HTR-8/SVneo (cell line): ENCODE results near the gene MYBPC1.
"Not testable (repeated sequence)": the region's sequence is repeated elsewhere in the genome, so short reads cannot be mapped to it uniquely, and the experiment has no call there.

ENCODE experiments used
- DNase-seq: peaks from one replicate; pipeline ENCODE4 v3.0.0; 2011; ENCODE audit warnings: low spot score, mixed read lengths; ENCODE audit not compliant: insufficient read length
- FAIRE-seq: peaks from 2 replicates; lab custom pipeline; 2011; peaks lifted over from hg19 to GRCh38; lab: Jason Lieb, UNC

Gene MYBPC1

DNA sequence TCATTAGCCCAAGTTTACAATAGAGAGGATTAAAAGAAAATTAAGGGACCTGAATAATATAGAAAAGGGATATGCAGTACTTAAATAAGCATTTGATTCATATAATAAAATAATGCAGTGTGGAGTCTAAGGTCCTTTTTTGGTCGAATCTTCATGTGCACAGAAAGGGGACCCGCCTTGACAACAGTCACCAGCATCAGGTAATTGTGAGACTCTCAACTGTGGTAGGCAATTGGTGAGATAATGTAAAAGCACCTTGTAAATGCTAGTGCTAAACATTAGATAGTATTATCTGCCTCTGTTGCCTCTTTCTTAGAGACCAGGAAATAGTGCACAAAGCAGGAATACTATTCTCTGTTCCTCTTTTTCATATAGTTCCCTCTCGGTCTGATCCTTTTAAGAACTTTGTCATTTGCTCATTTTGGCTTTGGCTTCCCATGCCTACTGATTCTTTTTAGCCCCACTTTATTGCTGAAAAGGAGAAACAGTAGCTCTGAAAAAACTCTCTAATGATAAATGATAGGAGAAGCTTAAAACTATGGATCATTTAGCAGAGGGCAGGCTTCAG is 120.2 kb downstream of the MYBPC1 start:
- DNase-seq (no peak), FAIRE-seq (no peak)

DNA sequence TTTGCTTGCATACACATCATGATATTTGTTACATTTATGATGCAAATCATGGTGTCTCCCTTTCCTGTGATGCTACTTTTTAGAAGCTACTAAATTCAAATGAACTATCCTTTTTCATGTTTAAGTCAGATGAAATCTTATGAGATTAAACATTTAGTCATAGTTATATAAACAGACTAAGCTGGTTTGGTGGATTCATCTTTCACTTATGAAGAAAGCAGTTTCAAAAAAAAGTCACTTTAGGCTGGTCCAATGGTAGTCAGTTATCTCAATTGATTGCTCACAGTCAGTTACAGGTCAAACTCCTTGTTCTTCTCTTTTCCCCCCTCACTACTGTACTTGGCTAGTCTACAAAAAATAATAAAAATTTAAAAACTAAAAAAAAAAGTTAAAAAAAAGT is 124.8 kb downstream of the MYBPC1 start:
- FAIRE-seq (no peak), DNase-seq (no peak)

DNA sequence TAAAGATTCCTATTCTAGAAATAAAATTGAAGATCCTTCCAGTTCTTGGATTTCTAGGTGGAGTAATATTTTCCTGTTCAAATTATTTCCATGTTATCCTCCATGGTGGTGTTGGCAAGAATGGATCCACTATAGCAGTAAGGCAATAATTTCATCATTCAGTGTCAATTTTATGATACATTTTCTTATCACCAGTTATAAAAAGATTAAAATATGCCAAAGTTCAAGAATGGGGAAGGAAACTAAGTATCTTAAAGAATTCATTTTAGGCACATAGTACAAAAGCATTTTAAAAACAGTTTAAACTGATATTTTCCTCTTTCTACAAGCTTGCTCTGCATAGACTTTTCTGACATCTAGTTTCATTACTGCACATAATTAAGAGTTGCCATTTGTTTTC is 125.3 kb downstream of the MYBPC1 start:
- DNase-seq (no peak), FAIRE-seq (no peak)

DNA sequence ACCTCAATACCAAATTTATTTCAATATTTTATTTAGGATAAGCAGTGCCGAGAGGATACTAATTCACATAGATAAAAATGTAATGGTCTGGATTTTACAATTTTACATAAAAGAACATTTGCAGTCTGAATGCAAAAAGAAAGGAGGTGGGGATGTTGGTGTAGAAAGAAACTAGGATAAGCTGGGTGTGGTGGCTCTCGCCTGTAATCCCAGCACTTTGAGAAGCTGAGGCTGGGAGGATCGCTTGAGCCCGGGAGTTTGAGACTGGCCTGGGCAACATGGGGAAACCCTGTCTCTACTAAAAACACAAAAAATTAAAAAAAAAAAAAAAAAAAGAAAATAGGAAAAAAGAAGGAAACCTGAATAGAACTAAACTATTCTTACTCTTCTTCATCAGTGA is 127.6 kb downstream of the MYBPC1 start:
- DNase-seq (no peak), FAIRE-seq (no peak)

DNA sequence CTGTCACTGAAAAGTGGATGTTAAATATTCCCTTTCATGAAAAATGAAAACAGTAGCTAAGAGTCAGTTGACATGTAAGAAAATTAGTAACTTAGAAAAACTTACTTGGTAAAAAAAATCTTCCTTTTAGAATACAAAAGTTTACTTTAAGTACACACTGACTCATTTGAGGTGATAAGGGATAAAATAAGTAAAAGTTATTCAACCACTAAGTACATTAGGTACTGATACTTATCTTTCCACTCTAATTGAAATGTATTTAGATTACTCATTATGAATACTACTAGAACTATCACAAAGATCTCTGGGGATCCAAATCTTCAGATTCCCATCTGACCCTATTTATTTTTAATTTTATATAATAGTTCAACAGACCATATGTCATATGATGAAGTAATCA is 132.3 kb downstream of the MYBPC1 start:
- DNase-seq = no peak
- no peak for FAIRE-seq

DNA sequence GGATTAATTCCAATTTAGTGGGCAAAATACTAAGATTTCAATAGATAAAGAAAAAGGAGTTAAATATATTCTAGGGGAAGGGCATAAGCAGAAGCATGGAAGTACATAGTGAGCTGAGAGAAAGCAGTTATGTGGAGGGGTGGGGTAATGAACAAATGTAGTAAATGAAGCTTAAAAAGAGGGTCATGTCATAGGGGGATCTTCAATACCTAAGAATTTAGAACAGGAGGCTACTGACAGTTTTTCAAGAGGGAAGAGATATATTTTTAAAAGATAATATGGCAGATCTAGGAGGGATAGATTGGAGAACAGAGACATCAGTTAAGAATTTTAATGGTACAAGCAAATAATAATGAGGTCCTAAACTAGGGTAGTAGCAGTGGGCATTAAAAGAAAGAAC is 135.1 kb downstream of the MYBPC1 start:
- FAIRE-seq = no peak
- no peak for DNase-seq

DNA sequence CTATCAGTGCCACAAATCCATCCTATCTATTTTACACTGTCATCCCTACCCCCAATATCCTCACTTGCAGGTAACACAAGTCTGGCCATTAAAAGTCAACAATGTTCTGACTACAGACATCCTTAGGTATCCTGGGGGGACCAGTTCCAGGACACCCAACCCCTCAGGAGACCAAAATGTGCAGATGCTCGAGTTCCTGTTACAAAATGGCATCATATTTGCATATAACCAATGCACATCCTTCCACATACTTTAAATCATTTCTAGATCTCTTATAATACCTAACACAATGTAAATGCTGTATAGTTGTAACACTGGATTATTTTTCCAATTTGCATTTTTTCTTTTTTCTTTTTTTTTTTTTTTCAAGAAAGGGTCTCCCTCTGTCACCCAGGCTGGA is 137.5 kb downstream of the MYBPC1 start:
- DNase-seq (no peak), FAIRE-seq (no peak)

DNA sequence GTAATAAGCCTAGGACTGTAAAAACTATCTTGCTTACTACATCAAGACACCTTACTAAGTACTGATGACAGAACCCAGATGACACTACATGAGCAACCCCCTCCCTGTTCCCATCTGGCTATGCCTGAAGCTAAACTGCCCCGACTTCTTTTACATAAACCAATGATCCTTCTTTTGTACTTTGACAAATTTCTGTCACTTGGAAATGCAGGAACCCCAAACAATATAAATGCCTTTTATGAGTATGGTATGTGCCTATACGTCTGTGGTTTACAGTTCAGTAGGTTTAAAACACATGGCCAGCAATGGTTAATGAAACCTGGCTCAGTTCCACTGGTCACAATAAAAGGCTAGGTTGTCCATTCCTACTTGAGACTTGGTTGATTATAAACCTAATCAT is 138.4 kb downstream of the MYBPC1 start:
- FAIRE-seq = no peak

DNA sequence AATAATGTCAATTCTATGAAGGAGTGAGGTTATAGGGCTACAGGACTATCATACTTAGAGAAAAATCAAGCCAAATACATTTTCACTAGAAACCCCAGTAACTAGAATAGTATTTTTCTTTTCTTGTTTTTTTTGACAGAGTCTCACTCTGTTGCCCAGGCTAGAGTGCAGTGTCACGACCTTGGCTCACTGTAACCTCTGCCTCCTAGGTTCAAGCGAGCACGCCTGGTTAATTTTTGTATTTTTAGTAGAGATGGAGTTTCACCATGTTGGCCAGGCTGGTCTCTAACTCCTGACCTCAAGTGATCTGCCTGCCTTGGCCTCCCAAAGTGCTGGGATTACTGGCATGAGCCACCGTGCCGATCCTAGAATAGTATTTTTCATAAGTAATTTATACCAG is 139.7 kb downstream of the MYBPC1 start:
- FAIRE-seq, DNase-seq: not testable (repeated sequence)

More for the DNA sequence above, 138.4 kb downstream of the MYBPC1 start:
- DNase-seq = no peak
